Natural killer cell (primary cell): ENCODE data around the gene LBHD2. TPM values are rescaled to one million over a fixed set of nuclear protein-coding genes. Genes with fewer than 3 reads are reported as not detected.

Experiments used
- ATAC-seq, 3 donors: fragments of 150-1000 bp in 2 of 3; fragments of 200-7000 bp in 1 of 3; cut with Tn5 transposase; 1 replicate in 1 of 3; 2 replicates in 2 of 3; pipeline ENCODE4 v1.10.0; 2021; ENCODE audit warnings: mild to moderate bottlenecking in 2 of 3, moderate library complexity in 2 of 3
- DNase-seq, 2 donors: peaks; one replicate each; pipeline versions ENCODE4 v3.0.0 to v3.0.0-alpha.2; 2013 to 2021; ENCODE audit warnings: mixed read lengths in 1 of 2
- H3K27ac ChIP-seq: one replicate; pipeline ENCODE4 v1.5.1; 2013; ENCODE audit warnings: mild to moderate bottlenecking, low read length
- H3K27me3 ChIP-seq: one replicate; pipeline ENCODE4 v1.6.1; 2013; ENCODE audit warnings: low read length; ENCODE audit not compliant: control insufficient read depth, insufficient read depth
- H3K36me3 ChIP-seq: one replicate; pipeline ENCODE4 v1.6.1; 2013; ENCODE audit warnings: low read length; ENCODE audit not compliant: control insufficient read depth, insufficient read depth
- H3K4me1 ChIP-seq: one replicate; pipeline ENCODE4 v1.6.1; 2013; ENCODE audit warnings: low read length; ENCODE audit not compliant: control insufficient read depth, insufficient read depth
- H3K4me3 ChIP-seq: one replicate; pipeline ENCODE4 v1.5.1; 2013; ENCODE audit warnings: low read length
- H3K9me3 ChIP-seq: one replicate; pipeline ENCODE4 v1.6.1; 2013; ENCODE audit warnings: low read length; ENCODE audit not compliant: control insufficient read depth, insufficient read depth
- H3K27ac Mint-ChIP-seq, 2 donors: one replicate each; pipeline ENCODE4 v1.8.0; 2022; ENCODE audit warnings: mild to moderate bottlenecking in 2 of 2, mixed read lengths in 2 of 2, moderate library complexity in 1 of 2
- H3K27me3 Mint-ChIP-seq, 2 donors: one replicate each; pipeline ENCODE4 v1.8.0; 2022; ENCODE audit warnings: low read depth in 2 of 2, mixed read lengths in 2 of 2
- H3K36me3 Mint-ChIP-seq: one replicate; pipeline ENCODE4 v1.8.0; 2022; ENCODE audit warnings: mixed read lengths
- H3K4me1 Mint-ChIP-seq, 2 donors: one replicate each; pipeline ENCODE4 v1.8.0; 2022; ENCODE audit warnings: mixed read lengths in 2 of 2
- H3K4me3 Mint-ChIP-seq: one replicate; pipeline ENCODE4 v1.8.0; 2022; ENCODE audit warnings: mild to moderate bottlenecking, moderate library complexity, mixed read lengths
- H3K9me3 Mint-ChIP-seq, 2 donors: one replicate each; pipeline ENCODE4 v1.8.0; 2022; ENCODE audit warnings: mixed read lengths in 2 of 2
- CTCF ChIP-seq: fragments of 200-600 bp; IDR thresholded peaks from one replicate; pipeline ENCODE4 v1.8.0; 2022; ENCODE audit warnings: antibody characterized with exemption
- WGBS: methylation state at CpG from one replicate; pipeline ENCODE4 v1.1.7; 2013; ENCODE audit warnings: missing lambda C conversion rate; ENCODE audit not compliant: insufficient coverage; 5-methylcytosine and 5-hydroxymethylcytosine counted together
- intact Hi-C: fragments of 100-400 bp; cut with micrococcal nuclease; formaldehyde crosslinking; loops from one replicate; pipeline ENCODE4 v1.14.2; 2022
- total RNA-seq, 4 donors: library from RNA; stranded (reverse); fragments of 120-200 nt in 1 of 4; gene quantifications; one replicate each; pipeline versions ENCODE4 v1.2.3 to v1.2.4, GENCODE V29; 2013 to 2022

The LBHD2 gene
- total RNA-seq, 3 donors from 2014 or later (not counting 1 experiment from before 2014, with no cell fraction given), result not detected

DNA sequence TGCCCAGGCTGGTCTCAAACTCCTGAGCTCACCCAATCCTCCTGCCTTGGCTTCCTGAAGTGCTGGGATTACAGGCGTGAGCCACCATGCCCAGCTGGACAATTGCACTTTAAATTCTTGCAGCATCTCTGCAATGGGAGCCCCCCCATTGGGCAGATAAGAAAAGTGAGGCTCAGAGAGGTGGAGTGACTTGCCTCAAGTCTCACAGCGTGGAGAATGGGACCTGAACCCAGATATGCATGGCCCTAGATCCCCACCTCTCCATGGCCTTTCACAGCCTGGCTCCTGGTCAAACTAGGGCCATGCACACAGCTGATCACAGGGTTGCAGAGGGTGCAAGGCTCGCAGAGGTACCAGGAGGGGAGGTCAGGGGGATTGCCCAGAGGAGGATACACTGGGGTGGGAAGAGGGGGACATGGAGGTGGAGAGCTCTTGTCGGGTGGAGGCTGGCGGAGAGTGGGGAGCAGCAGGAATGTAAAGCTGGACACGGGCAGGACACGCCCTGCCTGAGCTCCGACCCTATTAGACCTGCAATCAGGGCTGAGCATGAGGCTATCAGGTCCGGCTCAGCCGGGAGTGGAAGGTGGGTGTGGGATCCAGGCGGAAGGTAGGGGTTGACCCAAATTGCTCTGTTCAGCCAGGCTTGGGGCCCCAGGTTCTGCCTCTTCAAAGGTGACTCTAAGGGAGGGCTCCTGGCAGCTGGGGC is 17.4 kb downstream of the LBHD2 start:
- Histone ChIP-seq H3K4me1 (peaks cover 19% of the 10 kb centered on the region), H3K36me3 (no peaks in the 10 kb centered on the region), H3K27ac (no peak overlapping the region), H3K4me3 (no peak overlapping the region), H3K9me3 (no peaks in the 10 kb centered on the region), H3K27me3 (peaks cover 14% of the 10 kb centered on the region)
- TF ChIP-seq CTCF, result no peak
- no peak for ATAC-seq
- Mint-ChIP-seq H3K9me3 (no peaks in the 10 kb centered on the region), H3K4me3 (no peak overlapping the region), H3K36me3 (no peaks in the 10 kb centered on the region), H3K4me1 (peaks cover 6 to 7% of the 10 kb centered on the region in 2 donors), H3K27me3 (peaks cover 11 to 30% of the 10 kb centered on the region in 2 donors), H3K27ac (no peak overlapping the region)
- intact Hi-C loops, result no loop called here
- no peak for DNase-seq
- WGBS, result 90% methylated on average over 11 of the region's 11 CpGs

DNA sequence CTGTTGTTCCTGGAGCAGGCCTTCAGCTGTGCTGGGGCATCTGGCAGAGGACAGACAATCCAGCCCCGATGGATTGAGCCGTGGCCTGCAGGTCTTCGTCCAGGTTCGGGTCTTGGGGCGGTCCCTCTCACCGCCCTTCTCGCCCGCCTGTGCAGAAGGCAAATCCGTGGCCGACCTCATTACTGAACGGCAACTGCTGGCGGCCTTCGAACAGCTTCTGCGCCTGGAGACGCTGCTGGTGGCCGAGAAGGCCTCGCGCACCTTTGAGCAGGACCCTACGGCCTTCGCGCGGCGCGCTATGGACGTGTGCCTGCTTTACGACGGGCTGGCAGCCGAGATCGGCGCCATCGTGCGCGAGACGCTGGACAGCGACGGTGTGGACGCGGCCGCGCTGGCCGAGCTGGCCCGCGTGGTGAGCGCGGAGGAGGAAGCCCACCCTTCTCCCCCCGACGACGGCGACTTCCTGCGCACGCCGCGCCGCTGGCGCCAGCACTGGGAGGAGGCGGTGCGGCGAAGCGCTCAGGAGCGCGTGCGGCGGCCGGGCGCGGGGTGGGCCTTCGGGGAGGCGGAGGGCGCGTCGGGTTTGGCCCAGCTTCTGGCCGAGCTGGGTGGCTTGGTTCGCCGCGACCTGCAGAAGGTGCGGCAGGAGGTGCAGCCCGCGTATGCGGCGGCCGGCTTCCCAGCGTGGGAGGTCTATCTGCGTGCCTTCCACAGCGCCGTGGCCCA is 18.1 kb downstream of the LBHD2 start:
- peaks cover 6 to 7% of the 10 kb centered on the region in 2 donors for H3K4me1 Mint-ChIP-seq
- WGBS, result 31% methylated on average over 85 of the region's 85 CpGs
- Histone ChIP-seq H3K9me3 (no peaks in the 10 kb centered on the region), H3K36me3 (no peaks in the 10 kb centered on the region), H3K27ac (no peak overlapping the region), H3K27me3 (peaks cover 14% of the 10 kb centered on the region), H3K4me1 (peaks cover 19% of the 10 kb centered on the region), H3K4me3 (no peak overlapping the region)
- no peak overlapping the region for H3K27ac Mint-ChIP-seq
- ATAC-seq (no peak), DNase-seq (no peak)
- no peaks in the 10 kb centered on the region for H3K9me3 Mint-ChIP-seq
- peaks cover 11 to 30% of the 10 kb centered on the region in 2 donors for H3K27me3 Mint-ChIP-seq
- TF ChIP-seq CTCF, result no peak
- no peaks in the 10 kb centered on the region for H3K36me3 Mint-ChIP-seq
- H3K4me3 Mint-ChIP-seq, result no peak overlapping the region
- intact Hi-C loops, result no loop called here

DNA sequence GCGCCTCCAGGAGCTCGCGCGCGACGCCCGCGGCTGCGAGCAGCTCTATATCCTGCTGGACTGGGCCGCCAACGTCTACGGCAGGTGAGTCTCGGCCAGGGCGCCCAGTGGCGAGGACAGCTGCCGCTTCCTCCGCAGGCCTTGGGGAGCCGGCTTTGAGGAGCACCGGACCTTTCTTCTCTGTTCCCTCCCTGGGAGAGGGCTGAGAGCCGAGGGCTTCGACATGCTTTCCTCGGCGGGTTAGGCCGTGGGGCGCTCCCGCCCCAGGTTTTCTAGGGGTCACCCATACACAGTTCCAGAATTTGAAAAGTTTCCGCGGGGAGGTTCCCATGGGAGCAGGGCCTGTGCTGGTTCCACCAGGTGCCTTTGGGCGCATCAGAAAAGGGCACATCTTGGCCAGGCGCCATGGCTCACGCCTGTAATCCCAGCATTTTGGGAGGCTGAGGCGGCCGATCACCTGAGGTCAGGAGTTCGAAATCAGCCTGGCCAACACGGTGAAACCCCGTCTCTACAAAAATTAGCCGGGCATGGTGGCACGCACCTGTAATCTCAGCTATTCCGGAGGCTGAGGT is 18.8 kb downstream of the LBHD2 start:
- Histone ChIP-seq H3K36me3 (no peaks in the 10 kb centered on the region), H3K4me3 (no peak overlapping the region), H3K4me1 (peaks cover 19% of the 10 kb centered on the region), H3K27me3 (peaks cover 14% of the 10 kb centered on the region), H3K9me3 (no peaks in the 10 kb centered on the region), H3K27ac (no peak overlapping the region)
- no peak overlapping the region for H3K27ac Mint-ChIP-seq
- no peak for TF ChIP-seq CTCF
- H3K36me3 Mint-ChIP-seq, result no peaks in the 10 kb centered on the region
- 34% methylated on average over 39 of the region's 39 CpGs for WGBS
- intact Hi-C loops, result no loop called here
- H3K9me3 Mint-ChIP-seq, result no peaks in the 10 kb centered on the region
- H3K27me3 Mint-ChIP-seq, result peaks cover 11 to 27% of the 10 kb centered on the region in 2 donors
- no peak for DNase-seq
- no peak for ATAC-seq
- no peak overlapping the region for H3K4me3 Mint-ChIP-seq
- peaks cover 6 to 7% of the 10 kb centered on the region in 2 donors for H3K4me1 Mint-ChIP-seq
